ENCODE data around the gene PRKCH.

PRKCH gene

DNA sequence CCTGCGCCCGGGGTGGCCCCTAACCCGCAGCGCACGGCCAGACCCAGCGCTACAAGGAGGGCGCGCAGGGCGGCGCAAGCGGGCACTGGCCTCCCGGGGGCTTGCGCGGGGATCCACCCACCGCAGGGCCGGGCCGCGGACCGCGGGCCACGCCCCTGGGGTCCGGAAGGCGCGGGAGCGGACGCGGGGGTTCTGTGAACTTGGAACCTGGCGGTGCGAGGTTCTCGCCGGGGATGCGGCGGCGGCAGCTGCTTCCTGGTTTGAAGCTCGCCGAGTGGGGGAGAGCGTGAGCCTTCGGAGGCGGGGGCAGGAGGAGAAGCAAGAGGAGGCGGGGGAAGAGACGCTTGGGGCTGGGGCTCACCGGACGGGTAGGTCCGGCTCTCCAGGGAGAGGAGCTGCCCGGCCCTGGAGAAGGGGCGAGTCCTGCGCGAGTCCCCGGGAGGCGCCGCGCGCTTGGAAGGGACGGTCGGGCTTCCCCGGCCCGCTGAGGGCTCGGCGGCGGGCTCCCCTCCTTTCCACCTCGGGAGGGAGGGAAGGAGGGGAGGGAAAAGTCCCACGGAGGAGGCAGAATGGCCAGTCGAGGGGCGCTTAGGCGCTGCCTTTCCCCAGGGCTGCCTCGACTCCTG is at the start of gene PRKCH:
Gene PRKCH (plus strand): TSS at position 195 of the 626 bp plus-strand sequence. CDS start 523 bp downstream, outside the sequence.
- DNase-seq (ENCODE audit: low spot score), result no peak

DNA sequence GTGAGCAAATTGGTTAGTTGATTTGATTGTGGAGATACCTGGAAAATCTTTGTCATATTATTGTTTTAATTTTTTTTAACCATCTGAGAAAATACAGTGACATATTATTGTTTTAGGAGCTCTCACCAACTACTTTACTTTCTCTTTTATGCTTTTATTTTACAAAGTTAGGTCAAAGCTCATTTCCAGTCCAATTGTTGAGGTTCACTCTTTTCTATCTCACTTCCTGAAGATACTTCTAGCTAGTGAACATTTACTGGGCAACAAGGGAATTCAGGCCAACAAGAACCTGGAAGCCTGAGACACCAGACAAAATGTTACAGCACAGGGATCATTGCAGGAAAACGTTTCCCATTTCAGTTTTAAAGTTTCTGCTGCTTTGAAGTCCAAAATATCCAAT is 44.1 kb upstream of the PRKCH start:
- no peak for DNase-seq (ENCODE audit: low spot score)

DNA sequence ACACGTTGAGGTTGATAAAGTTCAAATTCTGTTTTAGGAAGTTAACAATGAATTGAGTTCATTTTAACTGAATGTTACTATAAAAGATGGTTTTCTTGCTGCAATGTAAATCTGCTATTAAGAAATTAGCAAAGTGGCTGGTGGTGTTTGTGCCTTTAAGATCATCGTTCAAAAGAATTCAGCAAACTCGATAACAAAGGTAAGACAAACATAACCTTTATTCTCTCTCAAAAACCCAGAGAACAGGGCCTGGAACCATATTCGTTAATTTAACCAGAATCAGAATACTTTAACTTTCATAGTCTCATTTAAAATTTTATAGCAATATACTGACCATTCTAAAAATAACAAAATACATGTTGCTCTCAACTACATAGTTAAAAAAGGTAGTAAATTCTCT is 43.6 kb upstream of the PRKCH start:
- DNase-seq (ENCODE audit: low spot score), result no peak

DNA sequence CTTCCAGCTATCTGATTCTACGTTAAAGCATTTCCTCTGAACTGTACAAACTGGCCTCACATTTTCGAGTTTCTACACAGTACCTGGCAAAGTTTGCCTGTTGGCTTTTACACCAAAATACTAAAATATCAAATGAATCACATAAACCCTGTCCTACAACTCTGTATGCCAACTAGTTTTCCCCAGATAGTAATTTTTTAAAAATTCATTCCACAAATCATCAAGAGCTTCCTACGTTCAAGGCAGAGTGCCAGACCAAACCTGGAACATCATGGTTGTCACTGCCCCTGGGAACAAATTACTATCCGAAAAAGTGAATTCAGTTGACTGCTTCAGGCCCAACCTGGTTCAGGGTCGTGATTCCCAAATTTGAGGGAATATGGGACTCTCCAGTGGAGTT is 42.3 kb upstream of the PRKCH start:
- DNase-seq (ENCODE audit: low spot score), result no peak

DNA sequence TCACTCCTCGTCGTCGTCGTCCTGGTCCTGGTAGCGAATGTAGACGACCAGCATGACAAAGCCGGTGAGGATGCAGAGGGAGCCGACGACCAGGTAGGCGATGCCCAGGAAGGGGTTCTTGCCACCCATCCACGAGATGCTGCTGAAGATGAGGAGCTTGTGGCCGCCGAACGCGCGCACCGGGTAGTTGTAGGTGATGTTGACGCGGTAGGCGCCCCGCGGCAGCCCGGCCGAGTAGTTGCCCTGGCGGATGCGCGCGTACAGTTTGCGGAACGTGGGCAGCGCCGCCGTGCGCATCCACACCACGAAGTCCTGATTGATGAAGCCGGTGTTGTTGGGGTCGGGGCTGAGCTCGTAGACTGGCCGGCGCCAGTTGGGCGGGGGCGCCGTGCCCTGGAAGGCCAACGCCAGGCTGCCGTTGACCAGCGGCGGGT is 41.3 kb upstream of the PRKCH start:
- no peak for DNase-seq (ENCODE audit: low spot score)

DNA sequence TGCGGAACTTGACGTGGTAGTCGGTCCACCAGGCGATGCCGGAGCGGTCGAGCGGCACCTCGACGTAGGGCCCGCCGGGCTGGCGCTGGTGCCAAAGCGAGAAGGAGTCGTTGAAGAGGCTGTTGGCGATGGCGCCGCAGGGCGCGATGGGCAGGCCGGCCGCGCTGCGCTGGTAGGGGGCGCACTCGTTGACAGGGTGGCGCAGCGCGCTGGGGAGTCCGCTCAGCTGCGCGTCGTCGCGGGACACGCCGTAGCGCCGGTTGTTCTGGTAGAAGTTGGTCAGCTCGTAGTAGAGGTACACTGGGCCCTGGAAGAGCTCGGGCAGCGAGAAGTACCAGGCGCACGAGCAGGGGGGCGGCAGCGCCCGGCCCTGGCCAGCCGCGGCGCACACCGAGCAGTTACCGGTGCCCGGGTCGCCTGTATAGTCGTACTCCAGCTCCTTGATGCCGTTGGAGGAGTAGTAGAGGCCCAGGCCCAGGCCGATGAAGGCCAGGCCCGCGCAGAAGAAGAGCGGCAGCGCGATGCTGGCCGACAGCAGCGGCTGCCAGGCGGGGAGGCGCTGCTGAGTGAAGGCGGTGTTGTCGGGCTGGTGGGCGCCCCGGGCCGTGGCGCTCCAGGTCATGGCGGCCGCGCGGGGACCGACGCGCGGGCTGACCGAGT is 40.7 kb upstream of the PRKCH start:
- no peak for DNase-seq (ENCODE audit: low spot score)

DNA sequence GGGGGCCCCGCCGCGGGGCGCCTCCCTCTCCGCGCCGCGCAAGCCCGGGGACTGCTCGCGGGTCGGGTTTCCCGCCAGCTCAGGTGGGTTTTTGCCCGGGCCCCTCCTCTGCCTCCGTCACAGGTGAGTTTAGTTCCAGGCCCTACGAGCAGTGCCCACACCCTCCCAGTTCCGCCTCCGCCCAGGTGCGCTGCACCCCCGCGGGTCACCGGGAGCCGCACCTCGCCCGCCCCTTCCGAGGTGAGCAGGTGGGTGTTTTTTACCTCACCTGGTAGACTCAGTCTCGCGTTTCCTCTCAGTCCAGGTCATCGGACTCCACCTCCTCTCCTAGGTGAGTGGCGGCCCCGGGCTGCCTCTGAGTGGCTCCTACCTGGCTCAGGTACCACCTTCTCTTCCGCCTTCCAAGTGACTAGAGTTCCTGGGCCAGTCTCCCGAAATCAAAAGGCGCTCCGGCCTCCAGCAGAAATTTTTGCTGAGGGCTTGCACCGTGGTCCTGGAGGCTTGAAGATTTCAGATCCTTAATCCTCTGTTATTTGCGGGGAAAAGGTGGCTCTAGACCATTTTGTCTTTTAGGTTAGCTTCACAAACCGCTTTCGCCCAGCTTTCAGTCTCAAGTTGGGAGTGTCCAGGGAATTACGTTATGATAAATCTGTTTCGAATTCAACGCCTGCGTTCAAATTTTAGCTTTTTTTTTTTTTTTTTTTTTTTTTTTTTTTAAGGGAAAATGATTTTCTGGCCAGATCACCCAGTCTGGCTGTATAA is 40.0 kb upstream of the PRKCH start, which contains the start of gene TMEM30B:
Gene TMEM30B (minus strand): TSS at position 153 of the 762 bp plus-strand sequence. CDS start 191 bp downstream, outside the sequence.
- DNase-seq (ENCODE audit: low spot score), result no peak

DNA sequence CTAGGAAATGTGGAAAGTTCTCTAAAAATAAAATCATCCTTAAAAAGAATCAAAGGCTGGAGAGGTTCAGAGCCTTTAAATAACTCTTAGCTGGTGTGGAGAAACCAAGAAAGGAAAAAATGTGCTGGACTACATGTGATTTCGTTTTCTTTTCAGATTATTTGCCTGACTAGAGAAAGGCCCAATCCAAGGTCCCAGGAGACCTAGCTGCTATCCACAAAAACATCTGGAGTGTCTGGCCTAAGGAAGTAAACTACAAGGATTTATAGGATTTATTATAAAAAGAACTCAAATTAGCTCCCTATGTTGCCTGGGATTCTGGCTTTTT is 39.5 kb upstream of the PRKCH start:
- DNase-seq (ENCODE audit: low spot score), result no peak

DNA sequence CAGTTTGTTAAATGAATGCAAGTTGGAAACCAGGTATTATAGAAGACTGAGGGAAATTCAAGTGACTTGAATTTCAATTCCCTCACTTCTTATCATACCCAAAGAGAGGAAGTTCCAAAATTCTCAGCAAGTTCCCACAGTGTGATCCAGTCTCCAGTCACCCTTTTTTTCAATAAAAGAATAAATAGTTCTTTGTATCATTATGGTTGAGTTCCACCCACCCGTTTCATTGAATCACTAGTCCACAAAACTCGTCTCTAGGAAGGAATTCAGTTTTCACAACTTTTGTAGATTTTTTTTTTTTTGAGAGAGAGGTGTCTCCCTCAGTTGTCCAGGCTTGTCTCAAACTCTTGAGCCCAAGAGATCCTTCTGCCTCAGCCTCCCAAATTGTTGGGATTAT is 38.6 kb upstream of the PRKCH start:
- no peak for DNase-seq (ENCODE audit: low spot score)

DNA sequence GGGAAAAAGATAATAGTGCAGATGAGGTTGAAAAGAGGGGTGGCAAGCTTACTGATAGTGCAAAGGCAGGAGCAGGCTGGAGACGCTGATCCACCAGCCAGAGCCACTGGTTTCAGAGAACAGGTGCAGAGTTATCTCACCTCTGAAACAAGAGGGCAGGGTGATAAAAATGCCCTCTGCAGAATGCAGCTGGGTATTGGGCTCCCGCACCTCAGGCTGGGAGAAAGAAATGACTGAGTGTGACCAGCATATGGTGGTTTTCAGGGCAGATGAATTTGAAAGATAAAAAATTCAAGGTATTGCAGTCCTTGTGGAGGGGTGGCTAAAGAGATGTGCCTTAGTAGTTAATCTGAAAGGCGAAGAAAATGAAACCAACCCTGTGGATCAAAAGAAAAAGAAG is 37.4 kb upstream of the PRKCH start:
- no peak for DNase-seq (ENCODE audit: low spot score)

DNA sequence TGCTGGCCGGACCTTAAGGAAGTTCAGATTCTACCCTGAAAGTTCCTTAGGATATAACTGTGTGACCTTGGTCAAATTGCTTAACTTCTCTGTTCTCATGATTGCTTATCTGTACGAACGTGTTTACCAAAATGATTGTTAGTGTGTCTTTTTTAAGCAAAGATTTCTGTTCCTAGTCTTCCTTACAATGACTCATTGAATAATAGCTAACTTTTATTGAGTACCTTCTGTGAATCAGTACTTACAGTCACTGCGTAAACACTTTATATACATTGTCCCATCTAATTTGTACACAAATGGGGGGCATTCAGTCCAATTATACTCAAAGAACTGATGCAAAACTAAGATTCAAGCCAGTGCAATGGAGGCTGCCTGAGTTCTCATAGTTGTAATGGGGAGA is 36.0 kb upstream of the PRKCH start:
- DNase-seq (ENCODE audit: low spot score), result no peak

DNA sequence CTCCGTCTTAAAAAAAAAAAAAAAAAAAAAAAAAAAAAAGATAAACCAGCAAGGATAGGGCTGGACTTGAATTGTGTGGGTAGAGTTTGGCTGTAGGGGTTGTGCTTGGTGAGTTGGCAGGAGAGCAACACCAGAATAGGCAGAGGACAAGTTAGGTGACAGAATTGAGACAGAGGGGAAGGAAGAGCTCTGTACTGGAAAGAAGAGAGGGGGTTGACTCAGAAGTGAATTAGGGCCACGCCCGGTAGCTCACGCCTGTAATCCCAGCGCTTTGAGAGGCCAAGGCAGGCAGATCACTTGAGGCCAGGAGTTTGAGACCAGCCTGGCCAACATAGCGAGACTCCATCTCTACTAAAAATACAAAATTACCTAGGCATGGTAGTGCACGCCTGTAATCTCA is 34.2 kb upstream of the PRKCH start:
- DNase-seq (ENCODE audit: low spot score), result no peak

DNA sequence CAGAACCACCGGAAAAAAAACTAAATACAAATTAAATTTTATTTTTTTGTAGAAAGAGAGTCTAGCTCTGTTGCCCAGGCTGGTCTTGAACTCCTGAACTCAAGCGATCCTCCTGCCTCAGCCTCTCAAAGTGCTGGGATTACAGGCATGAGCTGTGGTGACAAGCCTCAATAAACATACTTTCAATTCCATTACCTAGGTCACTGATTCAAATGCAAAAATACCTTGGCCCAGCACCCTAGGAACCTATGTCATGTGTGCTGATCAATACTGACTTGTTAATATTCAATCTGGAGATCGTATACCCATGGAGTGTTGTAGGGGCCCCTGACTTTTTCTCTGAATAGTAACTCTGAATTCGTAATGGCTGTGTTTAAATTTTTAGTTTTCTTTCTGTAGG is 33.2 kb upstream of the PRKCH start:
- no peak for DNase-seq (ENCODE audit: low spot score)

DNA sequence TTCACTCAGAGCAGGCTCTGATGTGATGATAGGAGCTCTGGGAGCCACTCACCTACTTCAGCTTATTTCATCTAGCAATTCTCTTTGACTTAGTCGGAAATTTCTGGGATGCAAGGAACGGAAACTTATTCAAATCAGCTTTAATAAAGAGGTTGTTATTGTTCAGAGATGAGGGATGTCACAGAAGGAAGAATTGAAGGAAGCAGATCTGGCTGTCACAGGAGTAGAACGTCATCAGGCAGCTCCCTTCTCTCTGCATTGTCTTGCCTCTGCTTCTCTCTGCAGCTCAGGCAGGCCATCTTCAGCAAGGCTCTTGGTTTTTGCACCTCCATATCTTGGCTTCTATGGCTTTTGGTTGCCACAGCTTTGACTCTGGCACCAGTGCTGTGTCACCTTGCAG is 32.7 kb upstream of the PRKCH start:
- DNase-seq (ENCODE audit: low spot score), result no peak

DNA sequence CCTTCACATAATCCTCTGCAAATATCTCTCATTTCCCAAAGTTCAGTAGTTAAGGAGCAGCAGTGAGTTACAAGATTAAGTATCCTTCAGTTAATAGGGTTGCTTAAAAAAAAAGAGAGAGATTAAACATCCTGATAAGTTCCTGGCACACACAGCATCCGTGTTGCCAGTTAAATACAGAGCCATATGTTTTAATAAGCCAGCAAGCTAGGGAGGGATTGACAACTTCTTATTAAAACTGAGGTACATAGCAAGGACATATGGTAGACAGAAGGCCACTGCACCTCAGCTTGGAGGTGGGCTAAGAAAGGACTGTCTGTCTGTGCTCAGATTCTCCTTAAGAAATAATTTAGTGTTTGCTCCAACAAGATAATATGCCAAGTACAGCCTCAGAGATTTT is 30.7 kb upstream of the PRKCH start:
- no peak for DNase-seq (ENCODE audit: low spot score)

DNA sequence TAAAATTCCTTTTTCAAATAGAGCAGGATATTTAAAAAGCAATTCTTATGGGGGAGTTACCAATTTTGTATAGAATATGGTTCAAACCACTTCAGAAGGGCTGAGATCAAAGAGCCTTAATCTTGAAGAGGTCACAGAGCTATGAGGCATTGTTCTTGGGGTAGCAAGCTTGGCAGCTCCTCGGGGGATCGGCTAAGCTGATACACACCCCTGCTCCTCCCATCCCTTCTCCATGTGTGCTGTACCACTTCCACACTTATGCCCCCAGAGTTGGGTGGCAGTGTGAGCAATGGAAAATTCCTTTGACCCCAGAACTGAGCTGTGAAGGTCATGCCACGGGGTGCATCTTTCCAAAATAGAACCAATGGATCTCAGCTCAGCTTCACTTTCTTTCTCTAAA is 25.2 kb upstream of the PRKCH start:
- no peak for DNase-seq (ENCODE audit: low spot score)

DNA sequence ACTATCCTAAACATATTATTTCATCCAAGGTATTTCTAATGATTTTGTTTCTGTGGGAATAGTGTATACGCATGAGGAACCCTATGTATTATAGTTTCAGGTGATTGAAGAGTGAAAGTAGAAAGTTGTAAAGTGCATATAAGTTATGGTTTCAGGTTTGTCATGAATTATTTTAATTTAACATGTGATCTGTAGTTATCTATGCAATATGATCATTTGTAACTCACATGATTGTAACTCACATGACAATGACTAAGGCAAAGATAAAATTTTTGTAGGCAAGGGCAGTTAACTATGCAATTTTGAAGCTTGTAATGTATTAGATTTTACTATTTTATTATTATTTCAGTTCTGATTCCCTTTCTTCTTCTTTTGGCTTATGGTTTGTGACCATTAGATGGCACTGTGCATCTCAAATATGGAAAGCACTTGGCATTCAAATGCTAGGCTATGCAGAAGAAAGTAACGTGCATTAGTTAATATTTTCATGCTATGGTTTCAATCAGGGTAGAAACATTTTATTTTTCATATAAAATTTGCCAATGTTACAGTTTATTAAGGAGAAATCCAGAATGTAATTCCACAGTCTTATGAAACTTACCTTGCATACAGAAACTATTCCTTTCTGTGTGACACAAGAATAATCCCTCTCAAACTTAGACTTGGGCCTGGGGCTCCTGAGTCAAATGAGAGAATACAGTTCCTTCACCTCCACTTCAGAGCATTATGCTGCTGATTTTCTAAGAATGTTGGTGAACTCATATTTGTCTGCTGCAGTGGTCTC is 24.5 kb upstream of the PRKCH start:
- peak; percentile 10 for DNase-seq (ENCODE audit: low spot score)

DNA sequence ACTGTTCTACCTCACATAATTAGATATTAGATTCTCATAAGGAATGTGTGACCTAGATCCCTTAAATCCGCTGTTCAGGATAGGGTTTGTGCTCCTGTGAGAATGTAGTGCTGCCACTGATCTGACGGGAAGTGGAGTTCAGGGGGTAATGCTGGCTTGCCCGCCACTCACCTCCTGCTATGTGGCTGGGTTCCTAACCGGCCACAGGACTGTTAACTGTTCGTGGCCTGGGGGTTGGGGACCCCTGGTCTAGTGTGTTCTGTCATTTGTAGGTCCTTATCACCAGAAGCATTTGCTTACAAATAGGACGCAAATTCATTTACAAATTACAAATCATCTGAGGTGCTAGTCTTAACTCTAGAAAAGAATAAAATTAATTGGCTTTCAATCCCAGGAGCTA is 23.8 kb upstream of the PRKCH start:
- no peak for DNase-seq (ENCODE audit: low spot score)

DNA sequence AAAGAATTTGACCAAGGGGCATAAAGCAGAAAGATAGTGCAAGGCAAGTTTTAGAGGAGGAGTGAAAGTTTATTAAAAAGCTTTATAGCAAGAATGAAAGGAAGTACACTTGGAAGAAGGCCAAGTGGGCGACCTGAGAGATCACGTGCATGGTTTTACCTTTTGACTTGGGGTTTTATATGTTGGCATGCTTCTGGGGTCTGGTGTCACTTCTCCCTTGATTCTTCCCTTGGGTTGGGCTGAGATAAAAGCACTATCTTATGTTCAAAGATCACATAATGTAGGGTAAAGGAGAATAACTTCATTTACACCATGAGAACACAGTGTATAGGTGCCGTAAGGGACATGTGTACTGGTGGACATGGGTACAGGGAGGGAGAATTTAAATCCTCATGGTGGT is 22.6 kb upstream of the PRKCH start:
- DNase-seq (ENCODE audit: low spot score), result no peak

DNA sequence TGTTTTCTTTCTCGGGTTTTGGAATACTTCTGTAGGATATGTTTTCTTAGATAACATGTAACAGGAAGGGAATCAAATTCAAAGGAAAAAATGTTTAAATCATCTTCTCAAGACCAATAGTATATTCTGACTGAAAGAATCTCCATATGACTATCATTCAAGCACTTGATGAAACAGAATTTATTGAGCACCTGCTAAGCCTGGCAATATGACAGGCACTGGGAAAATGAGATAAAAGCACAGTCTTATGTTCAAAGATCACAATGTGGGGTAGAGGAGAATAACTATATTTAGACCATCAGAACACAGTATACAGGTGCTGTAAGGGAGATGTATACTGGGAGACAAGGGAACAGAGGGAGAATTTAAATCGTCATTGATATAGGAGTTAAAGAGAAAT is 21.2 kb upstream of the PRKCH start:
- DNase-seq (ENCODE audit: low spot score), result no peak

DNA sequence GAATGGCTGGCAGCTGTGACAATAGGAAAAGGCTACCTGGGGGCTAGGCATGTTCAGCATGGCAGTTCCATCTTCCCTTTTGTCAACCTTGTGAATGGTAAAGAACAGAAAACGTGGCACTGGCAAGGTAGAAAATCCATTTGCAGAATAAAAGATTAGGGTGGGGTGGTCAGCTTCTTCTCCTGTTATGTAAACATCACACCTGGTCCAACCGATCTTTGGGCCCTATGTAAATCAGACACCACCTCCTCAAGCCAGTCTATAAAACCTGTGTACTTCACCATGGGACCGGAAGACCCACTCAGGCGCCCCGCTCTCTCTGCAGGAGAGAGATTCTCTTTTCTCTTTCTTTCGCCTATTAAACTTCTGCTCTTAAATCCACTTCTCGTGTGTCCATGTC is 20.6 kb upstream of the PRKCH start:
- no peak for DNase-seq (ENCODE audit: low spot score)

DNA sequence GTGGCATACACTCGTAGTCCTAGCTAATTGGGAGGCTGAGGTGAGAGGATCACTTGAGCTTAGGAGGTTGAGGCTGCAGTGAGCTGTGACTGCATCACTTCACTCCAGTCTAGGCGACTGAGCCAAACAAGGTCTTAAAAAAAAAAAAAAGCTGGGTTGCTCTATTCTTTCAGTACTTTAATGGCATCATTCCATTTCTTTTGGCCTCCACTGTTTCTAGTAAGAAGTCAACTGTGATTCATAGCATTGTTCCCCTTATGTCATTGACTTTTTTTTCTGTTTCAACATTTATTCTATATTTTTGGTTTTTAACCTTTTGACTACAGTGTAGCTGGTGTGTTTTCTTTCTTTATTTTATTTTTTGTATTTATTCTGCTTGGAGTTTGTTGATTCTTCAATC is 16.7 kb upstream of the PRKCH start:
- DNase-seq (ENCODE audit: low spot score), result no peak

DNA sequence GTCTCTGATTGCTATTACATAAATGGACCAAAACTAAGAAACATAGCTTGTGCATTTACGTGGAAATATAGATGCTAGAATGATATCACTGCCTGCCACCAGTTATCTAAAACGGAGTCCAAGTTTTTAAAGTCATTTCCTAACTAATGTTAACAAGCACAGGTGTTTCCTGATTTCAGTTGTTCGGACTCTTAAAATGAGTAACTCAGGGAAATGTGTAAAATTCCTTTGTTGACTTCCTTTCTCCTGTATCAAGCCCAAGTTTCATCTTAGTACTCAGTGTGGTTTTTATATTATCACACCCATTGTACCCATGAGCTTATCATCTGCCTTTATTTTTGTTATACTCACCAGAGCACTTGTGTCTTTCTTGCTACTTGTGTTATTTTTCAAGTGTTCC is 13.2 kb upstream of the PRKCH start:
- DNase-seq (ENCODE audit: low spot score), result no peak
